A549 treated with GW870086 at 1 μM for 4 hours (cell line): Measurements from ENCODE around the gene CAPZB. TPM values are rescaled to one million over a fixed set of nuclear protein-coding genes. Genes with fewer than 3 reads are reported as not detected.

Experiments used
- total RNA-seq: library from RNA; stranded (reverse); fragments of 200-300 nt; extraction: Qiagen RNA extraction; gene quantifications from 5 replicates; pipeline ENCODE4 v1.2.3, GENCODE V29; 2022; ENCODE audit warnings: low read depth

The CAPZB gene
- 226 to 247 TPM (median 237 TPM) in 5 replicates for total RNA-seq

DNA sequence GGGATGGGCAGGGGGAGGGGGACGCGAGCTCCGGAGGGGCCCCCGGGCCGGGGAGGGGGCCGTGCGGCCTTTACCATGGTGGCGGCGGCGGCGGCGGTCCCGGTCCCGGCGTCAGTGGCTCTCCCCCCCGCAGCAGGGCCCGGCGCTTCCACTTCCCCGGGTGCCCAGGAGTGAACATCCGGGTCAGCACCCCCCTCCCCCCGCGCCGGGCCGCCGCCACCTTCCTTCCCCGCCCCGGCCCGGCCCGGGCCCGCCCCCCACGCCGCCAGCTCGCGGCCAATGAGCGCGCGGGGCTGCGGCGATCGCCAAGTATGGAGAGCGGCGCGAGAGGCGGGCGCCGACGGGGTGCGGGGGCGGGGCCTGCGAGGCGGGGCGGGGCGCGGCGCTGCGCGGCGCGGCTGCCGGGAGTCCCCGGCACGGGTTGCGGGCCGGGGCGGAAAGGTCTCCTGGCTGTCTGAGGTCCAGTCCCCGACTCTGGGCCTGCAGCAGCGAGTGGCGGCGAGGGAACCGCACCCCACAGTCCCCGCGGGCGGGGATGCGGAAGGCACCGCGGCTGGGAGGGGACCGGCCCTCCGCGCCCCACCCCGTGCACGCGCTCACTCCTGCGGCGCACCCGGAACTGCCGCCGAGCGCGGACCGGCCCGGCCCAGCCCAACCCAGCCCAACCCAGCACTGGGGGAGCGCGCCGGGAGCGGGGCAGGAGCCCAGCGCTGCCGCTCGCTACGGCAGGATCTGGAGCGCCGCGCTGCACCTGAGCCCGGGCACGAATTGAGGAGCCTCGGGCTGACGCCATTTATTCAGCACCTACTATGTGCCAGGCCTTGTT lies at the start of gene CAPZB:
Gene CAPZB (minus strand): TSS at position 178 of the 826 bp plus-strand sequence. CDS start 101 bp downstream, at position 77.

DNA sequence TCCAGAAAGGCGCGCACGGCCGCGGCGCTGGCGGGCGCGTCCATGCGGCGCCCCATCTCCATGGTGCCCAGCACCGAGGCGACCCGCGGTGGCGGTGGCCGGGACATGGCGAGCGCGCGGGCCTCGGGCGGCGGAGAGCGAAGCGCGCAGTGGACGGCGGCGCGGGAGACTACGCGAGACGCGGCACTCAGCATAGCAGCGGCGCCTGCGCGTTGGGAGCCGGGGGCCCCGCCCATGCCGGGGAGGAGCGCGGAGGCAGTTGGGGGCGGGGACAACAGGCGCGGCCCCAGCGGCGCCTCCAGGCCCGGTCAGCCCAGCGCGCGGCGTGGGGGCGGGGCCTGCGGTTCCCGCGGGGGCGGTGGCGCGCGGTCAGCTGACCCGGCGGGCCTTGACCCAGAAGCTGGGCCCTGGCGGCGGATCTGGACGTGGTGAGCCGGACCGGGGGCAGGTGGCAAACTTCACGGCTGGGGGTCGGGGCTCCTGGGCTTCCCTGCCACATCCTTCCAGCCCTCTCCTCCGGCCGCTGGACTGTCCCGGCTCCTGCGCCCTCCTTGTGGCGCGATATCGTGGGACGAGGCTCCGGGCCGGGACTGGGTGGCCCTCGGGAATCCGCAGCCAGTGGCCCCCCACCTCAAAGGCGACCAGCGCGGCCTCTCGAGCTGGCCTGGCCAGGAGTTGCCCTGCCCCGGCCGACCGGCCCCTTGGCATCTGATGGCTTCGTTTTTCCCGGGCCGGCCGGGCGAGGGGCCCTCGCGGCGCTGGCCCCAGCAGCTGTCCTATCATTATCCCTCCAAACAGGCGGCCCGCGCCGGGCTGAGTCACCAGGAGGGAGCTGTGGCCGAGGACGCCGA lies 173.2 kb downstream of the CAPZB start, which contains the start of the genes AKR7A2 and SLC66A1:
Gene AKR7A2 (minus strand): TSS at position 214 of the 851 bp plus-strand sequence. CDS start 20 bp downstream, at position 194.
Gene SLC66A1 (plus strand): TSS at position 396 of the 851 bp plus-strand sequence. CDS start 5,352 bp downstream, outside the sequence.

Other genes with a start within 250 kb of the CAPZB start
- gene EMC1, start 234.0 kb downstream of the CAPZB start, total RNA-seq = 29.4 to 36.1 TPM (median 32.8 TPM) in 5 replicates
- gene MRTO4, start 233.7 kb downstream of the CAPZB start, total RNA-seq = 64.3 to 75.1 TPM (median 67.6 TPM) in 5 replicates
- gene AKR7A3, start 196.8 kb downstream of the CAPZB start, total RNA-seq = 0.11 to 0.21 TPM (median 0.16 TPM) in 4 of 5 replicates, not detected in the other
- gene AKR7A2, start 173.4 kb downstream of the CAPZB start, total RNA-seq = 35.8 to 55.0 TPM (median 50.4 TPM) in 5 replicates
- 16.0 to 23.9 TPM (median 21.4 TPM) in 5 replicates for gene SLC66A1, start 173.2 kb downstream of the CAPZB start, total RNA-seq
- 31.8 to 60.0 TPM (median 54.1 TPM) in 5 replicates for gene NBL1, start 158.8 kb upstream of the CAPZB start, total RNA-seq
- gene HTR6, start 179.3 kb upstream of the CAPZB start, total RNA-seq = 0.07 to 0.14 TPM (median 0.14 TPM) in 5 replicates